Activated CD8-positive, alpha-beta memory T cell treated with anti-CD3 and anti-CD28 coated beads, Interleukin-2, amount 50 U/mL, for 24 hours (primary cell): Measurements from ENCODE around the gene CAMTA1.
"Not testable (repeated sequence)": the region's sequence is repeated elsewhere in the genome, so short reads cannot be mapped to it uniquely, and the experiment has no call there.

Source experiments
- DNase-seq: peaks from one replicate; pipeline ENCODE4 v3.0.0-alpha.2; 2020; ENCODE audit errors: extremely low read depth

CAMTA1 gene

DNA sequence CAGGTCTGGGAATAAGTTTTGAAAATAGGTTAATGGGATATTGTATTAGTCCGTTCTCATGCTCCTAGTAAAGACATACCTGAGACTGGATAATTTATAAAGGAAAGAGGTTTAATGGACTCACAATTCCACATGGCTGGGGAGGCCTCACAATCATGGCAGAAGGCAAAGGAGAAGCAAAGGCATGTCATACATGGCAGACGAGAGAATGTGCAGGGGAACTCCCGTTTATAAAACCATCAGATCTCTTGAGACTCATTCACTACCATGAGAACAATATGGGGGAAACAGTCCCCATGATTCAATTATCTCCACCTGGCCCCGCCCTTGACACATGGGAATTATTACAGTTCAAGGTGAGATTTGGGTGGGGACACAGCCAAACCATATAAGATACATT is 60.5 kb downstream of the CAMTA1 start:
- DNase-seq, result not testable (repeated sequence)

GRCh38 chr1:6848816-6849215 is 63.6 kb downstream of the CAMTA1 start:
- no peak for DNase-seq

- no peak for DNase-seq
These were observed 65.3 kb downstream of the CAMTA1 start for GRCh38 chr1:6850537-6850936.

- DNase-seq, result no peak
These were observed 67.1 kb downstream of the CAMTA1 start for GRCh38 chr1:6852136-6852890.

DNA sequence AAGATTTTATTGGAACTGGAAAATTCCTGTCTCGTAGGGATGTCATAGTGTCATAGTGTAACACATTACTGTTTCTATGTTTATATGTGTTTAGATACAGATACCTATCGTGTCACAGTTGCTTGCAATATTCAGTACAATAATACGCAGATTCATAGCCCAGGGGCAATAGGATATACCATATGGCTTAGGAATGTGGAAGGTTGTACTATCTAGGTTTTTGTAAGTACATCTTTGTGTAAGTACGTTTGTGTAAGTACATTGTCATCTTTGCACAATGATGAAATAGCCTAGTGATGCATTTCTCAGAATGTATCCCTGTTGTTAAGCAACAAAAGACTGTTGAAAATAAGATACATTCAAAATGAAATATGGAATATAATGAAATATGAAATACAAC is 68.9 kb downstream of the CAMTA1 start:
- DNase-seq, result no peak

DNA sequence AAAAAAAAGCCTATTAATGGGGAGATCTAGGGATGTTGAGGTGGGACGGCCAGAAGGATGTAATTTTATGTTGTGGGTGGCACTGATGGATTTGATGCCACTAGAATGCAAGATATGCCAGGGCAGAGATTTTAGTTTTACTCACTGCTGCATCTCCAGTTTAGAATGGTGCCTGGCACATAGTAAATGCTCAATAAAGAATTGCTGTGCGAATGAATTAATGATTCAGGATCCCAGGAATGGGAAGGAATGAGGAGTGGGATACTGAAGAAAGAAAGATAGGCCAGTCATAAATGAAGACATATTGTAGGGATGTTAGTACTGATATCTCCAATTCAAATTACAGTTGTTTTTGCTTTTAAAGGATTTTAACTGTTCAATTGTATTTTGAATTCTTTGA is 72.6 kb downstream of the CAMTA1 start:
- no peak for DNase-seq

GRCh38 chr1:6858596-6858995 is 73.3 kb downstream of the CAMTA1 start:
- no peak for DNase-seq

GRCh38 chr1:6859415-6860343 is 74.4 kb downstream of the CAMTA1 start:
- DNase-seq, result no peak

DNA sequence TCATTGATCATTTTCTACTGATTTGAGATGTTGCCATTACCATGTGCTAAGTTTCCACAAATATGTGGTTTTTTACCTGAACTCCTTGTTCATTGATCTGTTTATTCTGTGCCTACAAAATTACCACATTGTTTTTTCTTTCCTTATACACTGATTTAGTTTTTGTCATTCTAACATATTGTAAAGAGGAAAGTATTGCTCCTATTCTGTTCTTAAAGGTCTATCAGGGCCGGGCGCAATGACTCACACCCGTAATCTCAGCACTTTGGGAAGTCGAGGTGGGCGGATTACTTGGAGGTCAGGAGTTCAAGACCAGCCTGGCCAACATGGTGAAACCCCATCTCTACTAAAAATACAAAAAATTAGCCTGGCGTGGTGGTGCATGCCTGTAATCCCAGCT is 75.1 kb downstream of the CAMTA1 start:
- DNase-seq, result no peak

- no peak for DNase-seq
These were observed 75.9 kb downstream of the CAMTA1 start for GRCh38 chr1:6861075-6861724.

DNA sequence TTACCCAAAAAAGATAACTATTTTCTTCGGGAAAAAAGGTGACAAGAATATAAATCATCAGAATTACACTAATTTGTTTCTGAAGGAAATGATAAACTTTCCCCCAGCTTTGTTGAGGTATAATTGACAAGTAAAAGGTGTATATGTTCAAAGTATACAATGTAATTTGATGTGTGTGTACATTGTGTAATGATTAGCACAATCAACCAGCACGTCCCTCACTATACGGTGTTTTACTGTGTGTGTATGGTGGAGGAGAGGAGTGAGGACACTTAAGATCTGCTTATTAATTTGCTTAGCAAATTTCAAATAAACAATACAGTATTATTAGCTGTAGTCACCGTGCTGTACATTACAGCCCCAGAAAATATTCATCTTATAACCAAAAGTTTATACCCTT is 77.7 kb downstream of the CAMTA1 start:
- DNase-seq, result no peak

DNA sequence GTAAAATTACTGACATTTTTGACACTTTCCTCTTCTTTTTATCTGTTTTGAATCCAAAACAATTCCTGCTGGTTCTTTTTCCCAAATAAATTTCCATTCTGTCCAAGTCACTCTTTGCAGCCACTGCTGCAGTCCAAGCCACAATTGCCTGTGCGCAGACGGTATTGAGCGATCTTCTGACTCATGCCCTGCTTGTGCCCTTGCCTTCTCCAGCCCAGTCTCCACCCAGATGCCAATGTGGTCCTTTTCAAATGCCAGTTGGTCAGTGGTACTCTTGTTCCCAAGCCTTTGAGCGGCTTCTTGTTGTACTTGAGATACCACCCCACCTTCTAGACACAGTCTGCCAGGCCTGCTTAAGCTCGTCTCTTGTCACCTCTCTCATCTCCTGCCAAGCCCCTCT is 78.9 kb downstream of the CAMTA1 start:
- DNase-seq, result no peak

DNA sequence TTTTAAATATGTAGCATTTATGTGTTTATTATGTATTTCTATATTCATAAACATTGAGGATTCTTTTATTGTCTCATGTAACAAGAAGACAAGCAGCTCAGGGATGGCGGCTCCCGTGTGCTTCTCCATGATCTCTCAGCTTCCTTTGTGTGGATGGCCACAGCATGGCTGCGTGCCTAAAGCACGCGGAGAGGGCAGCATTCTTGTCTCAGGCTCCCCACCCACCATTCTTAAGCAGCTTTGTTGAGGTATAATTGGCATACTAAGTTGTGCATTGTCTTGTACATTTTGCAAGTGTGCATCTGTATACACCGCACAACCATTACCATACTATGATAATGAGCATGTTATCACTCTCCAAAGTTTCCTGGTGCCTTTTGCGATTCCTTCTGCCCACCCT is 81.6 kb downstream of the CAMTA1 start:
- DNase-seq, result no peak

GRCh38 chr1:6867321-6867720 is 82.1 kb downstream of the CAMTA1 start:
- DNase-seq, result no peak

DNA sequence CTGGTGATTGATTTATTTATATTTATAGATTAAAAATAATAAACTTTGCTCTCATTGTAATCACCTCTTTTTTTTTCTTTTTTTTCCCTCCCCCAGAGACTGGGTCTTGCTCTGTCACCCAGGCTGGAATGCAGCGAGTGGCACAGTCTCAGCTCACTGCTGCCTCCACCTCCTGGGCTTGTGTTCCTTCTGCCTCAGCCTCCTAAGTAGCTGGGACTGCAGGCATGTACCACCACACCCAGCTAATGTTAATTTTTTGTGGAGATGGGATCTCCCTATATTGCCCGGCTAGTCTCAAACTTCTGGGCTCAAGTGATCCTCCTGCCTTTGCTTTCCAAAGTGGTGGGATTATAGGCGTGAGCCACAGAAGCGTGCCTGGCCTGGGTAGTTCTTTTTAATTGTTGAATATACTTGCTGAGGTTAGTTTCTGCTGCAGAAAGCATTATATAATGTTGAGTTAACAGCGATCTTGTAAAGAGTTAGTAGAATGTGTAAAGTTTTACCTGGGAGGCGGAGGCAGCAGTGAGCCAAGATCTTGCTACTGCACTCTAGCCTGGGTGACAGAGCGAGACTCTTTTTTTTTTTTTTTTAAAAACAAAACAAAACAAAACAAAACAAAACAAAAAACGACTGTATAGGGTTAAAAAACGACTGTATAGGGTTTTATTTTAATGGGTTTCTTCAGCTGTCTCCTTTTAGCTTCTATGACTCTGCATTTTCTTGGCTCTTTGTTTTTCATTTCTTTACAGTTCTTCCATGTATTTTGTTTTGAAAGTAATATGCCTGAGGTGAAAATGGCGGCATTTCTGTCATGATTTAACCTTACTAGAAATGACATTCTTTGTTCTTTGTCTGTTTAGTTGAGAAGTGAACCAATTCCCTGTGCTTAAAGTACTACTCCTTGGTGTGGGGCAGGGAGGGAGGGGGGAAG is 82.7 kb downstream of the CAMTA1 start:
- no peak for DNase-seq

- no peak for DNase-seq
These were observed 83.6 kb downstream of the CAMTA1 start for GRCh38 chr1:6868660-6869380.

DNA sequence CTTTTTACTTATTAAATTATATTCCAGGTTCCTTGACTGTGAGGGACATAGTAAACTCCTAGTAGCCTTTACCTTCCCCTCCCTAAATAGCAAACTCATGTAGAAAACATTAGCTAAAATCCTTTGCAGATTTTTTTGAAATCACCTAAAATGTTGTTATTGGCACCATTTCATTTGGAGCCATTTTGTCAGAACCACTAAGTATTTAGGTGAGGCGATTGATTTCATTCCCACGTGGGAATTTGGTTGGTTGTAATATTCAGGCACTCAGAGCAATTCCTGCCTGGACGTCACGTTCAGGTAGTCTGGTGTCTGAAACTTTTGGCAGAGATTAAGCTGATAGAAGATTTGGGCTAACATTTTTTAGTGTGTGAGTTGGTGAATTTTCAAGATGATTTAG is 84.3 kb downstream of the CAMTA1 start:
- DNase-seq, result no peak

- DNase-seq, result no peak
These were observed 84.8 kb downstream of the CAMTA1 start for GRCh38 chr1:6870086-6870485.

GRCh38 chr1:6870571-6870970 is 85.3 kb downstream of the CAMTA1 start:
- no peak for DNase-seq

DNA sequence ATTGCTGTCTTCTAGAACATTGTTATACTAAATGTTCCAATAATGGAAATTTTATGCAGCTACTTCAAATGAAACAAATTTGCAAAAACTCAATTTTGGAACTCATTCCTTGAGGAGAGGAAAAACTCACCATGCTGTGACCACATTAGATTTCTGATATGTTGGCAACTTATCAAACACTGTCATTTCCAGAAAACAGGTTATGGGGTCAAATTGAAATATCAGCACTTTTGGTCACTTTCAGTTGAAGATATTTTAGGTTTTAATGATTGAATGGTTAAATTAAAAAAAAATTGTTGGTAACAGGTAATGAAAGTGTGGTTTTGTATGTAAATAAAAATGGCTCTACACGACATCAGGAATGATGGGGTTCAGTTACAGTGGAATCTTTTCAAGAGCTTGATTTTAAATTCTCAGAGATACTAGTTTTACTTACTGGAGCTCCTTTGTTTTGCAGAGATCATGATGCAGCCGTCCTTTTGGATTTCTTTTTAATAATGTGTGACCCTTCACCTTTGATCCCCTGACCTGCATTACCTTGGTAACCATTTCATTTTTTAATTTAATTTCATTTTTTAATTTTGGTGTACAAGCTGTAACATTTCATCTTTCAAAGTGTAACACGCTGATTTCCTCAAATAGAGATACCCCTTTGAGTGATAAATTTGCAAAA is 86.2 kb downstream of the CAMTA1 start:
- no peak for DNase-seq
